Measurements from ENCODE around the gene MTTP.

MTTP gene

GRCh38 chr4:99637174-99637573, 62.5 kb downstream of the MTTP start:
- H3K4me3 ChIP-seq (ENCODE audit: low read depth, low read length) = no peak overlapping the region
- peaks cover 21% of the 10 kb centered on the region for H3K27me3 ChIP-seq
- DNase-seq = no peak
- H3K4me1 ChIP-seq = no peaks in the 10 kb centered on the region
- no peaks in the 10 kb centered on the region for H3K9me3 ChIP-seq
- H3K36me3 ChIP-seq = no peaks in the 10 kb centered on the region
- no peak for TF ChIP-seq CTCF (IDR thresholded peaks at IDR 0.05; ENCODE audit: low read depth, low read length)

- no peaks in the 10 kb centered on the region for H3K36me3 ChIP-seq
- no peak for TF ChIP-seq CTCF (IDR thresholded peaks at IDR 0.05; ENCODE audit: low read depth, low read length)
- no peaks in the 10 kb centered on the region for H3K9me3 ChIP-seq
- no peaks in the 10 kb centered on the region for H3K4me1 ChIP-seq
- H3K4me3 ChIP-seq (ENCODE audit: low read depth, low read length) = no peak overlapping the region
- DNase-seq = no peak
- H3K27me3 ChIP-seq = peaks cover 21% of the 10 kb centered on the region
Observed at GRCh38 chr4:99640676-99641075, 66.1 kb downstream of the MTTP start.

GRCh38 chr4:99642725-99643489, 68.3 kb downstream of the MTTP start:
- no peaks in the 10 kb centered on the region for H3K9me3 ChIP-seq
- no peak overlapping the region for H3K4me3 ChIP-seq (ENCODE audit: low read depth, low read length)
- peaks cover 21% of the 10 kb centered on the region for H3K27me3 ChIP-seq
- no peak for DNase-seq
- no peaks in the 10 kb centered on the region for H3K36me3 ChIP-seq
- H3K4me1 ChIP-seq = no peaks in the 10 kb centered on the region
- TF ChIP-seq CTCF (IDR thresholded peaks at IDR 0.05; ENCODE audit: low read depth, low read length) = no peak

GRCh38 chr4:99644453-99644852, 69.8 kb downstream of the MTTP start:
- Histone ChIP-seq H3K4me1 (no peaks in the 10 kb centered on the region), H3K36me3 (no peaks in the 10 kb centered on the region), H3K4me3 (ENCODE audit: low read depth, low read length) (no peak overlapping the region), H3K27me3 (peaks cover 14% of the 10 kb centered on the region; the same call in 1 of the 2 replicates), H3K9me3 (no peaks in the 10 kb centered on the region)
- TF ChIP-seq CTCF (IDR thresholded peaks at IDR 0.05; ENCODE audit: low read depth, low read length) = no peak
- no peak for DNase-seq

- Histone ChIP-seq H3K9me3 (no peaks in the 10 kb centered on the region), H3K36me3 (no peaks in the 10 kb centered on the region), H3K27me3 (peaks cover 12% of the 10 kb centered on the region; the same call in 1 of the 2 replicates), H3K4me1 (no peaks in the 10 kb centered on the region), H3K4me3 (ENCODE audit: low read depth, low read length) (no peak overlapping the region)
- no peak for DNase-seq
- TF ChIP-seq CTCF (IDR thresholded peaks at IDR 0.05; ENCODE audit: low read depth, low read length) = no peak
Observed at GRCh38 chr4:99645036-99645435, 70.4 kb downstream of the MTTP start.

- DNase-seq = no peak
Observed at GRCh38 chr4:99645638-99646037, 71.0 kb downstream of the MTTP start.

More at GRCh38 chr4:99645638-99646037, 71.0 kb downstream of the MTTP start:
- TF ChIP-seq CTCF (IDR thresholded peaks at IDR 0.05; ENCODE audit: low read depth, low read length) = no peak
- Histone ChIP-seq H3K9me3 (no peaks in the 10 kb centered on the region), H3K27me3 (peaks cover 6% of the 10 kb centered on the region; the same call in 1 of the 2 replicates), H3K4me1 (no peaks in the 10 kb centered on the region), H3K4me3 (ENCODE audit: low read depth, low read length) (no peak overlapping the region), H3K36me3 (no peaks in the 10 kb centered on the region)
